Measurements from ENCODE around the gene ADAM22.

DNA sequence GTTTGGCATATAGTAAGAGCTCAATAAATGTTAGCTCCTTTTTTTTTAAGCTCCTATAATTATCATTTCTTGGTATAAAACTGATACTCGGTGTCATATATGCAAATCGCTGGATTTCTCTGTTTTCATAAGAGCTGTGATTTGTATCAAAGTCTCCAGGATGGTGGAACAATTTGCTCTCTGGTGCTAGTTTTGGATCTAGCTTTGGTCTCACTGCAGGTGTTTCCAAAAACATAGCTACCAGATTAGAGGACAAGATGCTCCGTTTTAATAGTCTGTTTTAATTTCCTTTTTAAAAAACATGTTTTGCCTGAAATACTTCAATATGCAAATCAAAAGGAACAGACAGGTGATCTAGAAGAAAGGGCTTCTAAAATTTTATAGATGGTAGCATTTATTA is 25.3 kb downstream of the ADAM22 start:
- TF ChIP-seq, protein P1, sequence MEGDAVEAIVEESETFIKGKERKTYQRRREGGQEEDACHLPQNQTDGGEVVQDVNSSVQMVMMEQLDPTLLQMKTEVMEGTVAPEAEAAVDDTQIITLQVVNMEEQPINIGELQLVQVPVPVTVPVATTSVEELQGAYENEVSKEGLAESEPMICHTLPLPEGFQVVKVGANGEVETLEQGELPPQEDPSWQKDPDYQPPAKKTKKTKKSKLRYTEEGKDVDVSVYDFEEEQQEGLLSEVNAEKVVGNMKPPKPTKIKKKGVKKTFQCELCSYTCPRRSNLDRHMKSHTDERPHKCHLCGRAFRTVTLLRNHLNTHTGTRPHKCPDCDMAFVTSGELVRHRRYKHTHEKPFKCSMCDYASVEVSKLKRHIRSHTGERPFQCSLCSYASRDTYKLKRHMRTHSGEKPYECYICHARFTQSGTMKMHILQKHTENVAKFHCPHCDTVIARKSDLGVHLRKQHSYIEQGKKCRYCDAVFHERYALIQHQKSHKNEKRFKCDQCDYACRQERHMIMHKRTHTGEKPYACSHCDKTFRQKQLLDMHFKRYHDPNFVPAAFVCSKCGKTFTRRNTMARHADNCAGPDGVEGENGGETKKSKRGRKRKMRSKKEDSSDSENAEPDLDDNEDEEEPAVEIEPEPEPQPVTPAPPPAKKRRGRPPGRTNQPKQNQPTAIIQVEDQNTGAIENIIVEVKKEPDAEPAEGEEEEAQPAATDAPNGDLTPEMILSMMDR (IDR thresholded peaks at IDR 0.05; ENCODE audit: low read depth, low read length): no peak
- TF ChIP-seq, protein P2, sequence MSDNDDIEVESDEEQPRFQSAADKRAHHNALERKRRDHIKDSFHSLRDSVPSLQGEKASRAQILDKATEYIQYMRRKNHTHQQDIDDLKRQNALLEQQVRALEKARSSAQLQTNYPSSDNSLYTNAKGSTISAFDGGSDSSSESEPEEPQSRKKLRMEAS (IDR thresholded peaks at IDR 0.05; ENCODE audit: low read depth, low read length): no peak

Measured in NB4 (cell line).